Mammary epithelial cell (primary cell): Measurements from ENCODE around the gene ALKBH2.

Source experiments
- CTCF ChIP-seq, 2 donors: IDR thresholded peaks in 1 of 2; conservative IDR thresholded peaks in 1 of 2; 2 replicates each; pipeline ENCODE4 v1.5.1; 2011 to 2012; ENCODE audit warnings: inconsistent platforms in 2 of 2, low read length in 2 of 2, mild to moderate bottlenecking in 2 of 2, control low read depth in 1 of 2, low read depth in 1 of 2; ENCODE audit not compliant: insufficient read depth in 1 of 2; ENCODE audit errors: extremely low read depth in 1 of 2
- EZH2 ChIP-seq: IDR thresholded peaks from 2 replicates; pipeline ENCODE4 v1.6.1; 2012; ENCODE audit warnings: low read length, inconsistent platforms, borderline replicate concordance

- TF ChIP-seq CTCF (conservative IDR thresholded peaks at IDR 0.05 in 1 of 2, IDR thresholded peaks at IDR 0.05 in 1 of 2; ENCODE audit: extremely low read depth in 1 of 2, insufficient read depth in 1 of 2, low read depth in 1 of 2, low read length in 2 of 2) = peak; percentile 96 to 98
- TF ChIP-seq EZH2 = no peak
Measured at GRCh38 chr12:109093022-109093918, at the start of gene ALKBH2.
